ENCODE measurements around the gene PBX1. TPM values are rescaled to one million over a fixed set of nuclear protein-coding genes. Genes with fewer than 3 reads are reported as not detected.

PBX1 gene
- total and polyA plus RNA-seq, 4 donors: 7.8 to 112 (median 33.5) TPM

GRCh38 chr1:164567774-164568173, 8.8 kb downstream of the PBX1 start:
- no peak for ATAC-seq (ENCODE audit: insufficient read depth, low FRiP score)
- 89 to 96% methylated on average over 4 of the region's 4 CpGs for WGBS, 2 donors

GRCh38 chr1:164569241-164569640, 10.3 kb downstream of the PBX1 start:
- Histone ChIP-seq H3K4me1 (ENCODE audit: control insufficient read depth in 5 of 5, insufficient read depth in 5 of 5, low read length in 5 of 5) (peaks cover 5 to 43% (median 11%) of the 10 kb centered on the region in 5 donors), H3K9ac (ENCODE audit: insufficient read depth in 1 of 2, low read length in 2 of 2) (no peak overlapping the region), H3K9me3 (ENCODE audit: control insufficient read depth in 4 of 4, insufficient read depth in 3 of 4, low read length in 3 of 4) (no peaks in the 10 kb centered on the region), H3K4me3 (no peak overlapping the region), H3K27me3 (ENCODE audit: control insufficient read depth in 3 of 3, insufficient read depth in 3 of 3, low read length in 2 of 3) (no peaks in the 10 kb centered on the region), H3K27ac (ENCODE audit: low read depth in 1 of 2, low read length in 1 of 2) (no peak overlapping the region), H3K36me3 (ENCODE audit: control insufficient read depth in 4 of 4, insufficient read depth in 4 of 4, low read length in 4 of 4) (peaks cover 0 to 12% (median 4%) of the 10 kb centered on the region in 4 donors)
- ATAC-seq (ENCODE audit: insufficient read depth, low FRiP score) (no peak), DNase-seq (peak in 2 of 3 donors; percentile 56 to 72)
- TF ChIP-seq, protein P1, sequence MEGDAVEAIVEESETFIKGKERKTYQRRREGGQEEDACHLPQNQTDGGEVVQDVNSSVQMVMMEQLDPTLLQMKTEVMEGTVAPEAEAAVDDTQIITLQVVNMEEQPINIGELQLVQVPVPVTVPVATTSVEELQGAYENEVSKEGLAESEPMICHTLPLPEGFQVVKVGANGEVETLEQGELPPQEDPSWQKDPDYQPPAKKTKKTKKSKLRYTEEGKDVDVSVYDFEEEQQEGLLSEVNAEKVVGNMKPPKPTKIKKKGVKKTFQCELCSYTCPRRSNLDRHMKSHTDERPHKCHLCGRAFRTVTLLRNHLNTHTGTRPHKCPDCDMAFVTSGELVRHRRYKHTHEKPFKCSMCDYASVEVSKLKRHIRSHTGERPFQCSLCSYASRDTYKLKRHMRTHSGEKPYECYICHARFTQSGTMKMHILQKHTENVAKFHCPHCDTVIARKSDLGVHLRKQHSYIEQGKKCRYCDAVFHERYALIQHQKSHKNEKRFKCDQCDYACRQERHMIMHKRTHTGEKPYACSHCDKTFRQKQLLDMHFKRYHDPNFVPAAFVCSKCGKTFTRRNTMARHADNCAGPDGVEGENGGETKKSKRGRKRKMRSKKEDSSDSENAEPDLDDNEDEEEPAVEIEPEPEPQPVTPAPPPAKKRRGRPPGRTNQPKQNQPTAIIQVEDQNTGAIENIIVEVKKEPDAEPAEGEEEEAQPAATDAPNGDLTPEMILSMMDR (IDR thresholded peaks at IDR 0.05; ENCODE audit: control extremely low read depth, extremely low read depth): no peak
- WGBS, 2 donors: 88 to 93% methylated on average over 2 of the region's 2 CpGs

More at GRCh38 chr1:164567774-164568173, 8.8 kb downstream of the PBX1 start:
- Histone ChIP-seq H3K4me3 (no peak overlapping the region), H3K9ac (ENCODE audit: insufficient read depth in 1 of 2, low read length in 2 of 2) (no peak overlapping the region), H3K4me1 (ENCODE audit: control insufficient read depth in 5 of 5, insufficient read depth in 5 of 5, low read length in 5 of 5) (peaks cover 5 to 51% (median 11%) of the 10 kb centered on the region in 5 donors), H3K9me3 (ENCODE audit: control insufficient read depth in 4 of 4, insufficient read depth in 3 of 4, low read length in 3 of 4) (no peaks in the 10 kb centered on the region), H3K36me3 (ENCODE audit: control insufficient read depth in 4 of 4, insufficient read depth in 4 of 4, low read length in 4 of 4) (peaks cover 0 to 7% (median 3%) of the 10 kb centered on the region in 4 donors), H3K27ac (ENCODE audit: low read depth in 1 of 2, low read length in 1 of 2) (no peak overlapping the region), H3K27me3 (ENCODE audit: control insufficient read depth in 3 of 3, insufficient read depth in 3 of 3, low read length in 2 of 3) (no peaks in the 10 kb centered on the region)
- TF ChIP-seq, protein P1 (IDR thresholded peaks at IDR 0.05; ENCODE audit: control extremely low read depth, extremely low read depth): no peak
- DNase-seq: no peak

DNA sequence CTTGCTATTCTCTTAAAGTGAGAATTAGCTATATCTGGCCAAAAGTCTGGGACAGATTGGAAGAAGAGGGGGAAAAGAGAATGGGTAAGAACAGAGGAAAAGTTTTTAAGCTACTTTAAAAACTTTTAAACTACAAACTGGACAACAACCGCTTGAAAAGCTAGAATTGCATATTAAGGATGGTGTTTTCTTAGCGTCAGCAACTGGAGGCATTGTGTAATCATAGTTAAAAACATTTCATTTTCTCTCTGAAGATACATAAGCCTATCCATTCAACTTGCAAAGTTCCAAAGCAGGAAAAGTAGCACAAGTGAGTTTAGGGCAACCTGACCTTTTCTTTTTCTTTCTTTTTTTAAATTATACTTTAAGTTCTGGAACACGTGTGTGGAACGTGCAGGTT, 10.9 kb downstream of the PBX1 start:
- Histone ChIP-seq H3K4me3 (no peak overlapping the region), H3K9ac (ENCODE audit: insufficient read depth in 1 of 2, low read length in 2 of 2) (no peak overlapping the region), H3K36me3 (ENCODE audit: control insufficient read depth in 4 of 4, insufficient read depth in 4 of 4, low read length in 4 of 4) (peaks cover 0 to 13% (median 4%) of the 10 kb centered on the region in 4 donors), H3K27ac (ENCODE audit: low read depth in 1 of 2, low read length in 1 of 2) (no peak overlapping the region), H3K4me1 (ENCODE audit: control insufficient read depth in 5 of 5, insufficient read depth in 5 of 5, low read length in 5 of 5) (peaks cover 5 to 40% (median 11%) of the 10 kb centered on the region in 5 donors), H3K27me3 (ENCODE audit: control insufficient read depth in 3 of 3, insufficient read depth in 3 of 3, low read length in 2 of 3) (no peaks in the 10 kb centered on the region), H3K9me3 (ENCODE audit: control insufficient read depth in 4 of 4, insufficient read depth in 3 of 4, low read length in 3 of 4) (no peaks in the 10 kb centered on the region)
- ATAC-seq (ENCODE audit: insufficient read depth, low FRiP score): no peak
- TF ChIP-seq, protein P1 (IDR thresholded peaks at IDR 0.05; ENCODE audit: control extremely low read depth, extremely low read depth): no peak
- DNase-seq: peak in 1 of 3 donors; percentile 74
- WGBS, 2 donors: 84 to 88% methylated on average over 4 of the region's 4 CpGs

DNA sequence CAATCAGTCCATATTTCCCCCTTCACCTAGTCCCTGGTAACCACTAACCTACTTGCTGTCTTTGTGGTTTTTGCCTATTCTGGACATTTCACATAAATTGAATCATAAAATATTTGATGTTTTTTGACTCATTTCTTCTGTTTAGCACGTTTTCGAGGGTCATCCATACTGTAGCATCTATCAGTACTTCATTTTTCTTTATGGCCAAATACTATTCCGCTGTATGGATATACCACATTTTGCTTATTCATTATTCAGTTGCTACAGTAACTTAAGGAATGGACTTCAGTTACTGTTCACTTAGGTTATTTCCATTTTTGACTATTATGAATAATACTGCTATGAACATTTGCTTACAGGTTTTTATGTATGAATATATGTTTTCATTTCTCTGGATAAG, 12.3 kb downstream of the PBX1 start:
- TF ChIP-seq, protein P1 (IDR thresholded peaks at IDR 0.05; ENCODE audit: control extremely low read depth, extremely low read depth): no peak
- H3K9me3 ChIP-seq (ENCODE audit: control insufficient read depth in 4 of 4, insufficient read depth in 3 of 4, low read length in 3 of 4): no peaks in the 10 kb centered on the region
- peaks cover 5 to 34% (median 16%) of the 10 kb centered on the region in 5 donors for H3K4me1 ChIP-seq (ENCODE audit: control insufficient read depth in 5 of 5, insufficient read depth in 5 of 5, low read length in 5 of 5)
- 96 to 97% methylated on average over 3 of the region's 3 CpGs for WGBS, 2 donors
- ATAC-seq (ENCODE audit: insufficient read depth, low FRiP score) (no peak), DNase-seq (no peak)
- peaks cover 0 to 13% (median 5%) of the 10 kb centered on the region in 4 donors for H3K36me3 ChIP-seq (ENCODE audit: control insufficient read depth in 4 of 4, insufficient read depth in 4 of 4, low read length in 4 of 4)
- H3K9ac ChIP-seq (ENCODE audit: insufficient read depth in 1 of 2, low read length in 2 of 2): no peak overlapping the region
- H3K4me3 ChIP-seq: no peak overlapping the region
- H3K27ac ChIP-seq (ENCODE audit: low read depth in 1 of 2, low read length in 1 of 2): no peak overlapping the region
- H3K27me3 ChIP-seq (ENCODE audit: control insufficient read depth in 3 of 3, insufficient read depth in 3 of 3, low read length in 2 of 3): no peaks in the 10 kb centered on the region

Data from lung (tissue), 12 donors.